Medulla oblongata (tissue), 1 donor: ENCODE measurements around the gene EIF2AK3.
"Not testable (repeated sequence)": the region's sequence is repeated elsewhere in the genome, so short reads cannot be mapped to it uniquely, and the experiment has no call there.

Experiments
- DNase-seq: peaks from one replicate; pipeline ENCODE4 v3.0.0-alpha.2; 2015; ENCODE audit errors: extremely low spot score

Gene EIF2AK3

DNA sequence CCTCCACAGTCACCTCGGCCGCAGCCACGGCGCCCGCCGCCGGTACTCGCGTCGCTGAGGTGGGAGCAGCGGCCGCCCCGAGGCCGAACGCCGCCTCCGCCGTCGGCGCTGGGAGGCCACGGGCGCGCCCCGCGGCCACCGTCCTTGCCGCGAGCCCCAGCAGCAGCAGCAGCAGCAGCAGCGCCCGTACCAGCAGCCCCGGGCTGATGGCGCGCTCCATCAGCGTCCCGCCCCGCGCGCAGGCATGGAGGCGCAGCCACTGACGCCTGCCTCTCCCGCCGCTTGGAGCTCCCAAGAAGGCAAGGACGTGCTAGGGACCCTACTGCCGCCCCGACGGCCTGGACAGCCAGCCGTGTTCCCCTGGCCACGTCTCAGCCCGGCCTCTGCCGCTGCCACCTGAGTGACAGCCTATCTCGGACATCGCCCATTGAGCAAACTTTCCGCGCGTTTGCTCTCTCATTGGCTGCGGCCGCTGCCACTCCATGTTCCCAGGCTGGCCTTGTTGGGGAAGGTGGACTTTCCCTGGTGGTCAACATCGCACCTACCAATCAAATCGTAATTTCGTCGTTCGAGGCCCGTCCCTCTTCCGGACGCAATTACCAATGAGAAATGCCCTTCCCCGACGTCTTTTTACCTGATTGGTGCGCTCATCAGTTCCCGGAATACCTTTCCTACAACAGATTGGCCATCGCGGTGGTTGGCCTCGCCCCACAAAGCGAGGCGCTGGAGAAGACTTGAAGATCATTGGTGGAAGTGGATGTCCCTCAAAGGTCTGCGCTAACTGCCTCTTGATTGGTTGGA is at the start of gene EIF2AK3:
EIF2AK3 (minus strand) TSS at position 410 of the 801 bp plus-strand sequence; CDS start at position 220, 190 bp downstream.
- DNase-seq, result peak; percentile 100

DNA sequence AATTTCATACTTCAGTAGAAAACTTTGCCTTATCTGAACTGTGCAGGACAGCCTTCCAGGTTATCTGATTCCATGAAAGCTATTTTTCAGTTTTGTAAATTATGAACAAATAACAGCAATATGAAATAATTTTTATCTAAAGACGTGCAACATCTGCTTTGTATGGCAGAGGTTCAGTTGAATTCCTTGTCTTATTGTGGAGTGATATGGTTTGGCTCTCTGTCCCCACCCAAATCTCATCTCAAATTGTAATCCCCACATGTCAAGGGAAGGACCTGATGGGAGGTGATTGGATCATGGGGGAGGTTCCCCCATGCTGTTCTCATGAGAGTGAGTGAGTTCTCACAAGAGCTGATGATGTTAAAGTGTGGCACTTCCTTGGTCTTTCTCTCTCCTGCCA is 46.1 kb upstream of the EIF2AK3 start:
- DNase-seq, result no peak

DNA sequence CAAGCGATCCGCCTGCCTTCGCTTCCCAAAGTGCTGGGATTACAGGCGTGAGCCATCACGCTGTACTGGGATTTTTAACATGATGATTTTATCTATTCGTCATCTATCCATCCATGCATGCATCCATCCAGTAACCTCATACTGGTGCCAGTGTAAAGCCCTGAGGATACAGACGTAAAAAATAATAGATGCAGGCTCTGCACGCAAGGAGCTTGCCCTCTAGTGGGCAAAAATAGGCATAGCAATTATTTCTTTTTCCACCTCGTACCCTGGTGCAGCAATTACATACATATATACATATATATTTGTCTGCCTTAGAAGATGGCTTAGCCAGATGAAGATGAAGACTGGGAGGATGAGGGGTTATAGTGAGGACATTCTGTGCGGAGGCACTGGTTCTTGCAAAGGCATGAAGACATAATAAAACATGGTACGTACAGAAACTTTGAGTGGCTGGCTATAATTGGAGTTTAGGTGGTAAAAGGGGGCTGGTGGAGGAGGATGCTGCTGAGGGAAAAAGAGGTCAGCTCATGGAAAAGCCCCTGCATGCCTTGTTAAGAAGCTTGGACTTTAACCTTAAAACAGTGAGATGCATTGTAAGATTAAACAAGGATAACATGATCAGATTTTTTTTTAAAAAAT is 44.6 kb upstream of the EIF2AK3 start:
- DNase-seq, result peak; percentile 38

DNA sequence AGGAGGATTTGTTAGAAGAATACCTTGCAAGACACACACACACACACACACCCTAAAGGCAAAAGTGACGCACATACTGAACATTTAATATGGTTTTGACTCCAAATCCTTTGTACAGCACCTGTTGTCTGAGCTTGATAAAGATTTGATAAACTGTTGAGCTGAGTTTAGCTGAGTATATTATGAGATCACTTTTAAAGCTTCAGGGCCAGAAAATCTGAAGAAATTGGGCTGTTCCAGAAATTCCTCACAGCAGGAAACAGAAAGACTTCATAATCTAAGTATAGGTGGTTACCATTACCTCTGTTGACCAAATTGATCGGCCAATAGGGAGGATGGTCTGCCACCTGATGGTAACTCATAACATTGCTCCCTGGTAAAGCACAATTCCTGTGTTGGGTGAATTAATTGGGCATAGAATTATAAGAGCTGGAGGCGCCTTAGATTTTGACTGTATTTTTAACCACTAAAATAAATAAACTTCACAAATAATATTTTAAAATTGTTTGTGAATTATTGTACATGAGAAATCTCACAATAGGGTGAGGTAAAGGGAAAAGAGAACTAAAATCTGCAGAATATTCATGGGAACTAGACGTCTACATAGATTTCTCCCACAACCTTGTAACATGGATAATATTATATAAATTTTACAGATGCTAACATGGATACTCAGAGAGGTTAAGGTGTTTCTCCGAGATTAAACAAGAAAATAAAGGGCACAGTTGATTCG is 42.4 kb upstream of the EIF2AK3 start:
- DNase-seq, result no peak

DNA sequence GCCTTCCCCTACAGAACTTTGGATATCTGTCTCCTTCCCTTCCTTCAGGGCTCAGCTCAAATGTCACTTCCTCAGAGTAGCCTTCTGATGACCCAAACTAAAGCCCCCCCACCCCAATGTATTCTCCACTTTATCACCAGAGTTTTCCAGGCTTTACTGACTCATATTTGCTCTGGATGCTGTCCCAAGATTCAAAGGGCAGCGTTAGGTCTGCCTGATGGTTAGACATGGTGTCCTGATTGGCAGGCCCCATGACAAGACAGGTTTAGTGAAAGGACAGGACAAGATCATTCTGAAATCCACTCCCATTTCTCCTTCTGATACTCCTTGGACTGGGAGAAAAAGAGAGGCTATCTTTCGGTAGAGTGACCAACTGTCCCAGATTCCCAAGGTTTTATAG is 41.6 kb upstream of the EIF2AK3 start:
- DNase-seq, result no peak

DNA sequence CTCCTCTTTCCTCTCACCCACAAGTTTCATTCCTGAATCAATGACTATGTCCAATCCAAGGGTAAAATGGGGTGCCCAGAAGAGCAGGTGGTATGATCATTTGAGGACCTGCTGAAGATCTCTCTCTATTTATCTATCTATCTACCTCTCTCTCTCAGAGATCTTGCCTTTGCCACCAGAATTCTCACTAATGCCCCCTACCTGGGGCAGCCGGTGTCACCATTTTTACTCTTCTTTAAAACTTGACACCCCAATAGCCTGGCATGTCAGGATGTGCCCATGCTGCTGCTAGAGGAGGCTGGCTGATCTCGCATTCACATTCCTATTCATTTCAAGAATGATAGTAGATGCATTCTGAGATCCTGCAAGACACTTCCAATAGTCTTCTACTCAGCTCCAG is 40.0 kb upstream of the EIF2AK3 start:
- no peak for DNase-seq

DNA sequence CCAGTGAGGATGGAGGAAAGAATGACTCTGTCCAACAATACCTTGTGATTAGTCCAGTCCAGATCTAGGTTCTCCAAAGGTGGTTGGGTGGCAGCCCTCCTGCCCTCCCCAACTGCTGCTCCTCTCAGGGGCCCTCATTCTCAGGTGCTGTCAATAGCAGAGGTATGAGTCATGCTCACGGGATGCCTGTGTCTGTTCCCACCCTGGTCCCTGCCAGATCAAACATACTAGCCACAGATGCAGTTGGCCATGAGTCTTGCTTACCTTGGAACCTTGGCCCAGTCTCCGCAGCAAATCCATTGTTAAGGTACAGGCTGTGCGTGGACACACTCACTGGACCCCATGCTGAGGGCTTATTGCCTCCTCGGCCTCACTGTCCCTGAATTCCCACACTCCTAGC is 39.3 kb upstream of the EIF2AK3 start:
- no peak for DNase-seq

DNA sequence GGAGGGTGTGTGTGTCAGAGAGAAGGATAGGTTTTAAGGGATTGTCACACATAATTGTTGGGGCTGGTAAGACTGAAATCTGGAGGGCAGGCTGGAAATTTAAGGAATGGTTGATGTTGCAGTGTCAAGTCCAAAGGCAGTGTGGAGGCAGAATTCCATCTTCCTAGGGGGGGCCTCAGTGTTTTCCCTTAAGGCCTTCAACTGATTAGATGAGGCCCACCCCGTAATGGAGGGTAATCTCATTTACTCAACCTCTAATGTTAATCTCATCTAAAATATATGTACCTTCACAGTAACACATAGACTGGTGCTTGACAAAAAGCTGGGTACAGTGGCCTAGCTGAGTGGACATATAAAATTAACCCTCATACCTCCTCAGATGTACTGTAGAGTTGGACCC is 33.4 kb upstream of the EIF2AK3 start:
- no peak for DNase-seq

DNA sequence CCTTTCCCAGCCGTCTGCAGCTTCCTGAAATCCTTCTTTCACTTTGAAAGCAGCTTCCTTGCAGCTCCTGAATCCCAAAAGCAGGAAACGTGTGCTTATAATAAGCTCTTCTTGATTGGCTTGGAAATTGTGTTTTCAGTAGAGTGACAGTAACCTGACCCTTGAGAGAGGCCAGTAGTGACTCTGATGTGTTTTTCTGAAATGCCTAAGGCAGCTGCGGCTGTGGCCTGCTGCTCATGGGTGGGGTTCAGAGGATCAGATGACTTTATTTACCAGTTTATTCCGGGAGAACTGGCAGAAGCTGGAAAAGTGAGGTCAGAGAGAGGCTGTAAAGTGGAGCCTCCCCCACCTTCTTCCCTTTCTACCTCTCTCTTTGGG is 32.3 kb upstream of the EIF2AK3 start:
- DNase-seq, result no peak

DNA sequence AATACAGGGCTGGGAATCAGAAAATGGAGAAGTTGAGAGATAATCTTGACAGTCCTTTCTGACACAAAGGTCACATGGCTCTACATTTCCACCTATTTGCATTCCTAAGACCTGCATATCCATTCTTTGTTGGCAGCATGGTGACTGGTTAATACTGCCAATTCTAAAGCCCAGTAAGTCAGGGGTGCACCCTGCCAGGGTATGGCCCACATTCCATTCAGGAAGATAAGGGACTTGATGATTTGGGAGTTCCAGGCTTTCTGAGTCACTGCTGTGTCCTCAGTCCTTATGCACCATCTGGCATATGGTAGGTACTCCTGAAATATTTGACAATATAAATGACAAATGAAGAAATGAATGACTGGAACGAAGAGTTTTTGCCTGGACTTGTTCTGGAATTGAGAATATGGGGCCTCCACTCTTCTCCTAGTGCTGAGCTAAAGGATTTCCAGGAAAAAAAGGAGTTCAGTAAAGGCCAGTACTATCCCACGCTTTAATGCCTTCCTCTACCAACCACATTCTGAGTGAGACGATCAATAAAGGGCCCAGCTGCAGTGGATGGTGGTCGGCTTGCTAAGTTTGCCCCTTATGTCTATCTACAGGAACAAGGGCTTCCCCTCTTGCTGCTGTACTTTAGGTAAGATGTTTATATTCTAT is 31.7 kb upstream of the EIF2AK3 start:
- no peak for DNase-seq

DNA sequence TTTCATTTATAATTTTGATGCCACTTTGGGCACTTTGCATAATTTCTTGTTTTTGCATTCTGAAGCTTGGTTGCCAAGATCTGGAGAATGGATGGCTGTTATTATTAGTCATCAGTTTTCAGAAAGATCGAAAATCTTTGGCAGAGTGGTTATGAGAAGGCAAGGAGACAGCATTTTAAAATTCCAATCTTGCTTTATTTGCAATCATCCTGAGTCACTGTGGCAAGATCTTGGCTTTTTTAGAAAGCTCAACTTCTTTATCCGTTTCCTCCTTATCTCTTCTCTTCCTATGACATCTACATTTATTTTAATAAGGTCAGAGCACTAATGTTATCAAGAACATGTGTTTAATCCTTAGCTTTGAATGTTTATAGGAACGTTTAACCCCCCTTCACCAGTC is 31.1 kb upstream of the EIF2AK3 start:
- DNase-seq, result no peak

DNA sequence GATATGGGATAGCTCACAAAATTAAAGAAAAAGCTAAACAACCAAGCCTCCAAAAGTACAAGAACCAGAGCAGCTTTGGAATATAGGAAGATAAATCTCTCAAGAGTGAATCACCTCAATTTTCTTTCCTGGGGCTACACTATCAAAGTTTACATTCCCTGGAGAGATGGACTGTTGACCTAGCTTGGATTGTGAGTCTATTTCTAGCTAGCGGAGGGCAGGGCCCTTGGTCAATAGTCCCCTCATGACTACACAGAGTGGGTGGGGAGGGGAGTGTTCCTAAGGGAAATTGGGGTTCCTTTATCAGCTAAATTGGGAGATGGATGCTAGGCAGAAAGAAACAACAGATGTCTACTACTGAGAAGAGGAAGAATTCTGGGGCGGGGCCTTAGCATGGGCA is 29.9 kb upstream of the EIF2AK3 start:
- no peak for DNase-seq

DNA sequence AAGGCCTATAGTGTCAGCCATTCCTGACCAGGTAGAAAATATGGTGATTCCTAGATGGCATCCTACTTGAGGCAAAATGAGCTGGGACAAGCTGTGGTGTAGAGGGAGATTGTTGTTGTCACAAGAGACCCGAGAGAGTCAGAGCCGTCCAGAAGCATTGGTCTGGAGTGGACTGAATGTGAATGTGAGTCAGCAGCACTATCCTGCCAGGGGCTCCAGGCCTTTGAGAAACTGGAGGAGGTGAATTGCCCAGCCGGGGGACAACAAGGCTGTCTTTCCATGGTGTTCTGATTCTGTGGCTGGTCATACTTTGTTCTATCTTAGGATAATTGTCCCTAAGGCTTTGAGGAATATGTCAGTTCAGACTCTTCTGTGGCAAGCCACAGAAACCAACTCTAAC is 29.4 kb upstream of the EIF2AK3 start:
- DNase-seq, result no peak

DNA sequence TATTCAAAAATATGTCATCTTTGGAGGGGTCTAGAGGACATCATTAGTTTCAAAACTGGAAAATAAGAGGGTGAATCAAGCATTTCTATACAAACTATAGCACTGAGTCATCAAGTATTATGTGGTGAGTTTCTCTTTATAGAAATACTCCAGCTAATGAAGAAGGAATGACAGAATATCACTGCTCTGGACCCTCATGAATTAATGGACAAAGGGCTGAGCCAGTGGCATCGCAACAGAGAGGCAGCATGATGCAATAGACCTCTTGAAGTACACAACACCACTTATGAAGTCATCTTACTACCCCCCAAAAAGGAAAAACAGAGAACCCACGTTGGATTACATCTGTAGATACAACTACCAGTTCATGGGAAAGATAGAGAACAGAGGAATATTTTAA is 27.4 kb upstream of the EIF2AK3 start:
- DNase-seq, result no peak

DNA sequence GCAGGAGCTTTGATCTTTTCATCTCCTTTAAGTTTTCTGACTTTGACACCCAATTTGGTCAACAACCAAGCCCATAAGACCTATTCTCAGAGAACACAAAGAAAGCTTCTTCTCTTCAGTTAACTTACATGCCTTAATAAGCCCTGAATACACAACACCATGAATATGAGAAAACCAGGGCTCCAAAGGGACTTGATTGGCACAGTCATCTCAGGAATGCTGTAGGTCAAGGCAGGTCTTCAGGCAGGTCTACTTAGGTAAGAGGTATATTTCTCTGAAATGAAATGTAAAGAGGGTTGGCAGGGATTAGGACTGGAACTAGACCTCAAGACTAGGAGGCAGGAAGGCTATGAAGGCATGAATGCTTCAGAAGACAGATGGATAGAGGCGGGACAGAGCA is 24.4 kb upstream of the EIF2AK3 start:
- DNase-seq, result no peak

DNA sequence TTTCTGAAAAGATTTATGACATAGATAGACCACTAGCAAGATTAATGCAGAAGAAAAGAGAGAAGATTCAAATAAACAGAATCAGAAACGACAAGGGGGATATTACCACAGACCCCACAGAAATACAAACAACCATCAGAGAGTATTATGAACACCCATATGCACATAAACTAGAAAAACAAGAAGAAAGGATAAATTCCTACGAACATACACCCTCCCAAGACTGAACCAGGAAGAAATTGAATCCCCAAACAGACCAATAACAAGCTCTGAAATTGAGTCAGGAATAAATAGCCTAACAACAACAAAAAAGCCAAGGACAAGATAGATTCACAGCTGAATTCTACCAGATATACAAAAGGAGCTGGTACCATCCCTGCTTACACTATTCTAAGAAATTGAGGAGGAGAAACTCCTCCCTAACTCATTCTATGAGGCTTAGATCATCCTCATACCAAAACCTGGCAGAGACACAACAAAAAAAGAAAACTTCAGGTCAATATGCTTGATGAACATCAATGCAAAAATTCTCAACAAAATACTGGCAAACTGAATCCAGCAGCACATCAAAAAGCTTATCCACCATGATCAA is 18.1 kb upstream of the EIF2AK3 start:
- not testable (repeated sequence) for DNase-seq

DNA sequence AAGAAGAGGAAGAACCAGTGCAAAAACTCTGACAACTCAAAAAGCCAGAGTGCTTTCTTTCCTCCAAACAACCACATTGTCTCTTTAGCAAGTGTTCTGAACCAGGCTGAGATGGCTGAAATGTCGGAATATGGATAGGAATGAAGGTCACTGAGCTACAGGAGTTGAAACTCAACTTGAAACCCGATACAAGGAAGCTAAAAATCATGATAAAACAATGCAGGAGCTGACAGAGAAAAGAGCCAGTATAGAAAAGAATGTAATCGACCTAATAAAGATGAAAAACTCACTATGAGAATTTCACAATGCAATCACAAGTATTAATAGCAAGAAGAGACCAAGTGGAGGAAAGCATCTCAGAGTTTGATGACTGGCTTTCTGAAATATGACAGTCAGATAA is 15.0 kb upstream of the EIF2AK3 start:
- no peak for DNase-seq

DNA sequence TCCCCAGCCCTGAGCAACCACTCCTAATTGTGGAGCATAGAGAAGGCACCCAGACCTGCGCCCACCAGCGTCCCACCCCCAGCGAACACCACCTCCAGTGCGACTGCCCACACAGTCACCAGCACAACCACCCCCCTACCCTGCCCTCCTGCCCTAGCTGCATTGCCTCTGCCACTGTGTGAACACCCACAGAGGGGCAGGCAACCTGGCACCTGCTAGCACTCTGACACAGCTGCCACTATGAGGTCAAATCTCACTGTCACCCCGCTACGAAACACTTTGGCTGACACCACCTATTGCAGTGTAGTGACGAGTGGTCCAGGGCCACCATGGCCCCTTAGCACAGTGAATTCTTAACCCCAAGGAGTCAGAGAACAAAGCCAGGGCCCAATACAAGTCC is 14.1 kb upstream of the EIF2AK3 start:
- no peak for DNase-seq

DNA sequence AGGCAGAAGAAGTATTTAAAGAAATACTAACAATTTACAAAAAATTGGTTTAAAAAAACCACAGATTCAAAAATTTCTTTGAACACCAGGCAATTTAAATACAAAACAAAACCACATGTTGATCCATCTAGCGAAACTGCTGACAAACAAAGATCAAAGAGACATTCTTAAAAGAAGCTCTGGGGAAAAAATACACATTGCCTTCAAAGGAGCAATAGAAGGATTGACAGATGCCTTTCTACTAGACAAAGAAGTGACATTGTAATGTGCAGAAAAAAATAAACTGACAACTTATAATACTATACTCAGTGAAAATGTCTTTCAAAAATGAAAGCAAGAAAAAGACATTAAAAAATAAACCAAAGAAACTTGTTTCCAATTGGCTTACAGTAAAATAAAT is 12.6 kb upstream of the EIF2AK3 start:
- DNase-seq, result no peak

DNA sequence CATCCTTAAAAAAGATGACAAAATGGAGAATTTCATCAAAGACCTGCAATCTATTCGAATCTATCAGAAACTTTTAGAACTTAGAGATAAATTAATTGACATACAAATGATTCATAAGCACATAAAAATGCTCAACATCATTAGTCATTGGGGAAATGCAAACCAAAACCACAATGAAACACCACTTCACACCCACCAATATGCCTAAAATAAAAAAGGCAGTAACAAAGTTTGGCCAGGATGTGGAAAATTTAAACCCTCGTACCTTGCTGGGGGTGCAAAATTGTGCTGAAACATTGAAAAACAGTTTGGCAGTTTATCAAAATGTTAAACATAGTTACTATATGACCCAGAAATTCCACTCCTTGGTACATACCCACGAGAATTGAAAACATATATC is 11.5 kb upstream of the EIF2AK3 start:
- no peak for DNase-seq

DNA sequence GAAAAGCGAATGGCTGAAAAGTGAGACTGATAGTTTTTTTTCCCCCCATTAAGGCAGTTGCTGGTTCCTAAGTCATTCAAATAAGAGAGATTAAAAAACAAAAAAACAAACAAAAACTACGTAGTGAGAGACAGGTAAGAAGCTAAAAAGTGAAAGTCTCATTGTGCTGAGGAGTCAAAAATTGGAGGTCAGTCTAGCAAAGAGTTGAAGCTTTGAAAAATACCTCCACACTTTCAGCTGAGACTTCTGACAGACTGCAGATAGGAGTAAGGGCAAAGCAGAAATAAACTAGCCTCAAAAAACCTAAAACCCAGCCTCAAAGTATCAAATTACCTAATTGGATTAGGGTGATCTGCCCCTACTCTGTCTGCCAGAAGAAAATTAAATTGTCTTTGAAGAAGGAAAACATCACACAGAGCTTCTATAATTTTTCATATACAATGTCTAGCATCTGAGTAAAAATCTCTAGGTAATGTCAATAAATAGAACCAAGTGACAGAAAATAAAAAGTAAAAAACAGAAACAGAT is 10.9 kb upstream of the EIF2AK3 start:
- no peak for DNase-seq

DNA sequence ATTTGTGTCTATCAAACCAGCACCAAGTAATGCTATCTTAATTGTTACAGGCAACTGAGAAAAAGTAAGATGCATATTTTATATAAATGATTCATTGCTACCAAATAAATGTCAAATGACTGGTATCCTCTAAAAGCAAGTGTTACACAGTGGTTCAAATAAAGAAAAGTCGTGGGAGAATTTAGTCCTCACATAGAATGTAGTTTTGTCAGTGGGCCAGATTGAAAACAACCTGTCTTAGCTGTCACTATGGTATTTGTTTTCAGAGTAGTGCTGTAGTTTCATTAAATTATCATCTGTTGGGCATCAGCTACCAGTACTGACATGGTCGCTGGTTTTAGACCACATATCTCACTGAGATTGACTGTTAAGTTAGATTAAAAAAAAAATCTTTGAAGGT is 10.2 kb upstream of the EIF2AK3 start:
- no peak for DNase-seq
